ENCODE measurements around the gene YWHAQ.

The YWHAQ gene

DNA sequence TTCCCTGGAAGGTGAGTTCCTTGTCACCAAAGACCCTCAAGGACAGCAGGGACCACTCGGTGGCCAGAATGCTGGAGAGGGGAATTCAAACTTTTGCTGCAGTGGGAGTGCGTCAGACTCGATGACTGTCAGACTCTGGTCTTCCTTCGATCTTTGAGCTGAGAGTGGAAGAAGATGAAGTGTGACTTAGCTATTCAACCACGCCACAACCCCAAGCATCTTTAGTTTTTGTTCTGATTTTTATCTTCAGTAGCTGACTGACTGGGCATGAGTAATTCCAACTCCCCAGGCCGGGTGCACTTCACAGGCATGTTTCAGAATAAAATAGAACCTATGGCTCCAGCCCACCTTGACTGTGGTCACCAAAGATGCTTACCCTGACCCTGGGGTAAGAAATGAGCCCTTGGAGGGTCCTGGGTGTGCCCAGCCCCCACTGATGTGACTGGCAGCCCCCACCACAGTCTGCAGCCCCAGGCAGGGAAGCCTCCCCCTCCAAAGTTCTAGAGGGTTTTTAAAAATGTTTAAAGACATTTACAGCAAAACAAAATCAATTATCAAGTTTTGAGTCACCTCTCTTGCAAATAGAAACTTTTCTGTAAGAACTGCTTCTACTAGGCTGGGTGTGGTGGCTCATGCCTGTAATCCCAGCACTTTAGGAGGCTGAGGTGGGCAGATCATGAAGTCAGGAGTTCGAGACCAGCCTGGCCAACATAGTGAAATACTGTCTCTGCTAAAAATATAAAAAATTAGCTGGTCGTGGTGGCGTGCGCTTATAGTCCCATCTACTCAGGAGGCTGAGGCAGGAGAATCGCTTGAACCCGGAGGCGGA, 24.9 kb upstream of the YWHAQ start:
- no peak for DNase-seq (ENCODE audit: low read depth)

DNA sequence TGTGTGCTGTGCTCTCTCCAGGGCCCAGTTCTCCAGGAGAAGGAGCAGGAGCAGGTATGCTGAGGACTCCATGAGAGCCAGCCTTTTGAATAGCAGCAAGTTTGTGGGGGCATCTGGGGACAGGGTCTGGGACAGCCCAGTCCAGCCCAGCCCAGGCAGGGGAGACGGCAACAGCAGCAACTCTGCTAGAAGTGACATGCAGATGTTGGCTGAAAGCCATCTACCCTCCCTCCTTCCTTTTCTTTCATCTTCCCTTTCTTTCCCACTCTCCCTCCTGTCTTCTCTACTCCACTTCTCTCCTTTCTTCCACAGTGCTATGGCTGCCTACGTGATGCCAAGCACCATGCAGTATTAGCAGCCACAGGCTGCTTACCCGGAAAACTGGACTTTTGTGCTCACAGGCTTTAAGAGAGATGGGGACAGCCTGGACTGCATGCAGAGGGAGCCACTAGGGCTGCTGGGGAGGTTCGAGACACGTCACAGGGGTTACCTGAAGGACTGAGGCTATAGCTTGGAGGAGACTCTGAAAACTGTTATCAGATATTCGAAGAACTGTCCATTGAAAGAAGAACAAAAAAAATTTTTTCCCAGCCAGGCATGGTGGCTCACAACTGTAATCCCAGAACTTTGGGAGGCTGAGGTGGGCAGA, 23.8 kb upstream of the YWHAQ start:
- no peak for DNase-seq (ENCODE audit: low read depth)

DNA sequence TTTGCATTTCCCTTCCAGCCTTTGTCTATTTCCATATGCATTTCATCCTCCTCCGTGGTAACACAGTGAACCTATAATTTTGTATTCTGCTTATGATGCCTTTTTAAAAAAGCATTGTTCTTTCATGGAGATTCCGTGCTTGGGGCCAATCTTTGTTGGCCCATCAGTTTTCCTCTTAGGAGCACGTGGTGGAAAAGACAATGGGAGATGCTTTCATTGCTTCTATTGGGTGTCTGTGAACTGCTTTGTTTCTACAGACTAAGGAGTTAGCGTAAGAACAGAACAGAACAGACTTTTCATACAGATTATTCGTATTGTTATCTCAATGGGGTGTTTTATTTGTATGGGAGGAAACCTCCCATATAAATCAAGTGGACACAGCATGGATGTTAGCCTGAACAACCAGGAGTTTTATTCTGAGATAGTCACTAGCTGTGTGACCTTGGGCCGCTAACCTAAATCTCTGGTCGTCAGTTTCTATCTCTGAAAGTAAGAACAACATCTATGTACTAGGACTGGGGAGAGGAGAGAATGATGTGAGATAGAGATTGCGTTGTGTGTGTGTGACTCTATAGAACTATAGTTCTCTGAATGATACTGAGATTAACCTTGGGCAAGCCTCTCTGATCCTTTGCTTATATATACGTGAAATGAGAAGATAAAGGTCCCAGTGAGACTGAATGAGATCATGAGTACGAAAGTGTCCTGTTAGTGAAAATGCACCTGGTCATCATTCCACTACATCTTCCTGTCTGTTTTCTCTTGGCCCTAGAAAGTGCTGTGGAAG, 22.9 kb upstream of the YWHAQ start:
- DNase-seq (ENCODE audit: low read depth): no peak

DNA sequence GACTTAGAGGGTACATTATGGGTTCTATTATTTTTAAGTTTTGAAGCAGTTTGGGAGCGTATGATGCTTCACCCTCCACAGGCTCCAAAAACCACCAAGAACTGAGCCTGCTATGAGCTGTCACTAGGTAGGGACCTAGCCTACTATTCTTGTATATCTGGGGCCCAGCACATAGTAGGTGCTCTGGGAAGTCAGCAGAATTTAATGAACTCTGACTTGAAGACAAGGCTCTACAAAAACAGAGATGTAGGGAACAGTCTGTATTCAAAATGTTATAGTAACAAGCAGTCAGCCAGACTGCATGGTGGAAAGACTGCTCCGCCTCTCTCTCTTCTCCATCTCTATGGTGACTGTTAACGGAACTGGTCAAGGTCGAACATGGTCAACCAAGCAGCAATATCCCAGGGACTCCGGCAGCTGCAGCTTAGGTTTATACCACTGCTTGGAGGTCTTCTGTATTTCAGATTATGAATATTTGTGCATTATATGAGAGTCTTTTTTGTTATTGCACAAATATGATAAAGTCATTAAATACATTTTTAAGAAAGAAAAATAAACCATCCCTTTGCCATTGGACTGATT, 22.2 kb upstream of the YWHAQ start:
- DNase-seq (ENCODE audit: low read depth): no peak

DNA sequence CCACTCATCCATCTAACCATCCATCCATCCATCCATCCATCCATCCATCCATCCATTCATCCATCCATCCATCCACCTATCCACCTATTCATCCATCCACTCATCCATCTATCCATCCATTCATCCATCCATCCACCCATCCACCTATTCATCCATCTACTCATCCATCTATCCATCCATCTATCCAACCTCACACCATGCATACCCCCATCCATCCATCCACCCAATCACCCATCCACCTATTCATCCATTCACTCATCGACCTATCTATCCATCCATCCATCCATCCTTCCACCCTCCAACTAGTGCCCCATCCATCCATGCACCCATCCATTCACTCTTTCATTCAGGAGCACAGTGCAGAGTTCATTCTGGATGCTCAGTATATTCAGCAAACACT, 21.5 kb upstream of the YWHAQ start:
- DNase-seq (ENCODE audit: low read depth): no peak

DNA sequence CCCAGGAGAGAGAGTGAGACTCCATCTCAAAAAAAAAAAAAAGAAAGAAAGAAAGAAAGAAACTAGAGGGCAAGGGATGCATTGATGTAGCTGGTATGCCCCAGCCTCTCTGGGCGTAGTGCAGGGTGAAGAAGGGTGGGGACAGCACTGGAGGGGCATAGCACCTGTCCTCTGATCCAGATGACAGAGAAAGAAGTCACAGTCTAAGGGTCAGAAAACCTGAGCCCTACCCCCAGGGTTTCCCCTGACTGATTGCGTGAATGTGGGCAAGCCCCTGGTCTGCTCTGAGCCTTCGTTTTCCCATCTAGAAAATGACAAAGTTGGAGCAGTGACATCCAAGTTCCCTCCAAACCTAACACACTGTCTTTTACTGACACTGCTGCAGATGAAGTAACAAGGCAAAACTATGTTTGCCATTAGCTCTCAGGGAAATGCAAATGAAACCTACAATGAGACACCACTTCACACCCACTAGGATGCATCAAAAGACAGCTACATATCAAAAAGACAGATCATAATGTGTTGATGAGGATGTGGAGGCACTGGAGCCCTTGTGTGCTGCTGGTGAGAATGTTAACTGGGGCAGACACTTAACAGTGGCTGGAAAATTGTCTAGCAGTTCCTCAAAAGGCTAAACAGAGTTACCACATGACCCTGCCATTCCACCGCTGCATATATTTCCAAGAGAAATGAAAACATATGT, 19.5 kb upstream of the YWHAQ start:
- DNase-seq (ENCODE audit: low read depth): no peak

DNA sequence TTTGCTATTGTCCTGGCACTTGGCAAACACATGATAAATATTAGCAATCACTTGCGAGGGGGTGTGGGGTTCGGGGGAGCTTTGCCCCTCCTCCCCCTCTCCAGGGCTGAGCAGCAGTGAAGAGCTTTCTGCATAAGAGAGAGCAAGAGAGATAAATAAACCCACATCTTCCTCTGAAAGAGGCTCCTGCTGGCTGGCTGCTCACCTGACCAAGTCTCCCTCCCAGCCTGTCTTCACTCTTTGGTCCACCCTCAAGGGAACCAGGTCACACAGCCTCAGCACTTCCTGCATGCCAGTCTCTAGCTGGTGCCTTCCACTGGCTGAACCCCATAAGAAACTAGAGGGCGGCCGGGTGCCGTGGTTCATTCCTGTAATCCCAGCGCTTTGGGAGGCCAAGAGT, 18.5 kb upstream of the YWHAQ start:
- DNase-seq (ENCODE audit: low read depth): no peak

DNA sequence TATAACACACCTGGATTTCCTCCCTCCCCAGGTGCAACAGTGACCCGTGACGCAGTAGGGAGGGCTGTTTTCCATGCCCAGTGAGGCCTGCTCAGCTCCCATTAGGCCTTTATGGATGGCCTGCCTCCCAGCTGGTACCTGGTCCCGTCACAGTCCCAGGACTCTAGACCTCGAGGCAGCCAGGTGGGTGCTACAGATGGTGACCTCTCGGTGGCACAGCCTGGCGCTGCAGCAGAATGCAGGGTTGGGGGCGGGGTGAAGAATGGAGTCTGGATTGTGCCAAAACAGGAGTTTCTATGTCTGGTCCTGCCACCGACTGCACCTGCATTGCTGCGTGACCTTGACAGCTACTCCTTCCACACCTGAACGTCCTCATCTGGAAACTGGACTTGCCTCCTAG, 18.0 kb upstream of the YWHAQ start:
- no peak for DNase-seq (ENCODE audit: low read depth)

DNA sequence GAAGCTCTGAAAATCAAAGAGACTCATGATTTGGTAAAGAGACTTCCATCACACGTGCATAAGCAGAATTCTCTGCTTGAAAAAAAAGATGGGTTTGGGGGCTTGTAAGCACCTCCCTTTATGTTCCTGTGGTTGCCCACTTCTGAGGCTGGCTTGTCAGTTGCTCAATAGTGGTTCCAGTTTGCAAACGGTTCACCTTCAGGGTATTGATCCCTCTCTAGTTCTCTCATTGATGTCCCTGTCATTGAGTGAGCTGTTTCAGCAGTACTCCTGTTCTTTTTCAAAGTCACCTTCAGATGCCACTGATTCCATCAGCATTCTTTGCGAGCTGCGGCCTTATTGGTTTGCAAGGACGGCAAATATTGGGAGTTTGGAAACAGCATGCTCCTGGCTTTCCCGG, 17.1 kb upstream of the YWHAQ start:
- DNase-seq (ENCODE audit: low read depth): no peak

DNA sequence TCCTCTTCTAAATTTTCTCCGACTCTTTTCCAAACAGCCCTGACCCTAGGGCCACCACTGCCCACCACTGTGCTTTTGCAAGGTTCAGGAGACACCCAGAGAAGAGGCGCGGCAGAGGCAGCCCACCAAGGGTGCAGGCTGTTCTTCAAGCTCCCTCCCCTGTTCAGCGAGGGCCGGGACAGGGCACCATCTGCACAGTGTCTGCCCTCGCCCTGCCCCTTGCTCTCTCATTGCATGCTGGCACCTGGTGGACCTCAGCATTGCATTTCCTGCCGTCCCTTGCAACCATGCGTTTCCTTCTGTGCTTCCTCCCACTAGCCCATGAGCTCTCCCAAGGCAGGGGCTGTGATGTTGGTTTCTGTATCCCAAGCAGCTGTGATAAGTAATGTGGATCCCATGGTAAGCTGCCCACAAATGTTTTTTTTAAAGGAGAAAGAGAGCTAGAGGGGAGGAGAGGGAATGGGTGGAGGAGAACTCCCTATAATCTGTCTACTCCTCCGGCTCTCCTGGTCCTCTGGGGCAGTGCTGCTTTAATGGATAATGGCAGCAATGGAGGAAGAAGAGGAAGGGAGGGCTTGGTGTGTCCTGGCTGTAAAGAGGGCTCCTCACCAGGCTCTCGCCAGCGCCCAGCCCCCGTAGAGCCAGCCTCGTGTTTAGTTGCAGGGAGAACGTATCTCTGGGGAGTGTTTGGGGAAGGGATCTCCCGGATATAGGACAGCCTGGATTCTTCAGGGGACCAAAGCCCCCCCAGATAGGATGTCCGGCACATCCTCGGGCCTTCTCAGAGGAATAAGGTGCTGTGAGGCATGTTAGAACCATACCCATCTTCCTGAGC, 15.6 kb upstream of the YWHAQ start:
- no peak for DNase-seq (ENCODE audit: low read depth)

DNA sequence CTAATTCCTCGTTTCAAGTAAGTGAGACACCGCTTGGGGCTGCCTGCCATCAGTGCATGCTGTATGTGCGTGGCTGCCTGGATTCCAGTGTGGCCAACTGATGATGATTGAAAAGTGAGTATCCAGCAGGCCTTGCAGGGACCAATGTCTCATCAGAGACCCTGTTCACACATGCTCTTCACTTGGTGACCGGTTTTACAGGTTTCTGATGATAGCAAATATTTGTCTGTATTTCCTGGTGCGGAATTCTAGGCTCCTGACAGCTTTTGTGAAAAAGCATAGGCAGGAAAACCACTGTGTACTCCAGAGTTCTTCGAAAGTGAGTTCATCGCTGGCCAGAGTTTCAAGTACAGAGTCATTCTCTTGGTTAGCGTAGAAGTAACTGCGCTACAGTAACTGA, 13.8 kb upstream of the YWHAQ start:
- no peak for DNase-seq (ENCODE audit: low read depth)

DNA sequence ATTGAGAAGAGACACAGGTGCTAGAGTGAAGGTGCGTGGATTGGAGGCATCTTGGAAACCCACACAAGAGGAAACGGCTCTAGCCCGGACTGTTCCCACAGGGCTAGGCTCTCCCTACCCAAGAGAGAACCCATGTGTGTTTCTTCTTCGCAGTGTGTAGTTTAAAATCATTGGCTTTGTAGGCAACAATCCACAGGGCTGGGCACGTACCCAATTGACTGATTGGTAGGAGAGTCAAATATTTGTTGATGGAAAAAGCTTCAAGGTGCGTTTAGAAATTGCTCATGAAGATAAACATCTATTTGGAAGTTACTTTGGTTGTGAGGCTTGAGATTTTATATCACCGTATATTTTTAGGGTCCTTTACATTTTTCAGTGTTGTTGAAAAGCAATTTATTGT, 13.2 kb upstream of the YWHAQ start:
- DNase-seq (ENCODE audit: low read depth): no peak

DNA sequence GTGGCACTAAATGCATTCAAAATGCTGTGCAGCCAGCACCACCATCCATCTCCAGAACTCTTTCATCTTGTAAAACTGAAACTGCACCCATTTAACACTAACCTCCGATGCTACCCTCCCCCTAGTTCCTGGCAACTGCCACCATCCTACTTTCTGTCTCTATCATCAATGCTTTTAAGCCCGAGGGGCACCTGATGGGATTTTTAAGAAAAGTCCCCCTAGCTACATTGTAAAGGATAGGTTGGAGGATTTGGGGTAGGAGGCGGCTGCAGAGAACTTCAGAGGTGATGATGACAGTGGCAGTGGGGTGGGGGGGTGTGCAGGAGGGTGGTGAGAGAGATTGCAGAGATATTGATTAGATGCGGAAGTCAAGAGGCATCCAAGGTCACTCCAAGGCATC, 10.8 kb upstream of the YWHAQ start:
- DNase-seq (ENCODE audit: low read depth): no peak

DNA sequence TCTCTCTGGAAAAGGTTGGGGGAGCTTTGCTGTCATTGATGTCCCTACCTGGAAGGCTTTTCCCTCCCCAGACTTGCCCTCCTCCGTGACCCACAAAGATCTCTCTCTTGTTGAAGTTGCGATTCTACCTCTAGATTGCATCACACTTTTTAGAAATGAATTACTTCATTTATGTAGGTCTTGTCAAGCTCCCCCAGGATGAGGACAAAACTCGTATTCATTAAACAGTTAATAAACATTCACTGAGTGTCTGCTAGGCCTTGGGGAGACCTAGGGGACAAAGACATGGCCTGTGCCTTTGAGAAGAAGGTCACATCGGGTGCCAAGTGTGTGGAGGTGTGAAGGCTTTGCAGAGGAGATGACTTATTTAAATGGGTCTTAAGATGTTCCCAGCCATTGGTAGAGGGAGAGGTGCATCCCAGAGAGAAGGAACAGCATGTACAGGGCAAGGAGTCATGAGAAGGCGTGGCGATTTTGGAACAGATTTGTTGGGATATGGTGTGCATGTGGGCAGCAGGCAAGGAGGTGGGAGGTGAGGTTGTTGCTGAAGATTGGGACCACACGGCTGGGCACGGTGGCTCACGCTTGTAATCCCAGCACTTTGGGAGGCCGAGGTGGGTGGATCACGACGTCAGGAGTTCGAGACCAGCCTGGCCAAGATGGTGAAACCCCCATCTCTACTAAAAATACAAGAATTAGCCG, 9.8 kb upstream of the YWHAQ start:
- DNase-seq (ENCODE audit: low read depth): no peak

DNA sequence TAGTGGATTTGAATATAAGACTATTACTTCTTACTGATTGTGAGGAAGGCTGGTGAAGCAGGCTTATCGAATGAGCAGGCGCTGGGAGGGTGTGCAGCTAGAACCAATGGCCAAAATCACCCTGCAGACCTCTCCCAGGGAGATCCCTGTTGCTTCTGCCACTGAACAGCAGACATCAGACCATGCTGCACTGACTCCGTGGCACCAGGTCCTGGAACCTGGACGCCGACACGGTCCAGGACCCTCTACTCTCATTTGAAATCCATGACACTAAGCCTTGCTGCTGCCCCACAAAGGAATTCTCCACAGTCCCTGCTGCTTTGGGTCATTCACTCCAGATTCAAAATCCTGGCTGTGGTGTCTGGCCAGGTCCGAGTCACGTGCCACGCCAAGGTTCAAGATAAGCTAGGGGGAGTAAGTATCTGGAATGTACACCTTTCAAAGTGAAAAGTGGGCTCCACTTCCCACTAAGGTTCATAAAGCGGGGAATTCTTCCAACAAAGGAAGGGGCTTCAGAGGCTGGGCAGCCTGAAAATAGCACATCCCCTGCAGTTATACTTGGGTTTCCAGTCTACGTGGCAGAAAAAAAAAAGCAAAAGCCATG, 9.0 kb upstream of the YWHAQ start:
- DNase-seq (ENCODE audit: low read depth): no peak

DNA sequence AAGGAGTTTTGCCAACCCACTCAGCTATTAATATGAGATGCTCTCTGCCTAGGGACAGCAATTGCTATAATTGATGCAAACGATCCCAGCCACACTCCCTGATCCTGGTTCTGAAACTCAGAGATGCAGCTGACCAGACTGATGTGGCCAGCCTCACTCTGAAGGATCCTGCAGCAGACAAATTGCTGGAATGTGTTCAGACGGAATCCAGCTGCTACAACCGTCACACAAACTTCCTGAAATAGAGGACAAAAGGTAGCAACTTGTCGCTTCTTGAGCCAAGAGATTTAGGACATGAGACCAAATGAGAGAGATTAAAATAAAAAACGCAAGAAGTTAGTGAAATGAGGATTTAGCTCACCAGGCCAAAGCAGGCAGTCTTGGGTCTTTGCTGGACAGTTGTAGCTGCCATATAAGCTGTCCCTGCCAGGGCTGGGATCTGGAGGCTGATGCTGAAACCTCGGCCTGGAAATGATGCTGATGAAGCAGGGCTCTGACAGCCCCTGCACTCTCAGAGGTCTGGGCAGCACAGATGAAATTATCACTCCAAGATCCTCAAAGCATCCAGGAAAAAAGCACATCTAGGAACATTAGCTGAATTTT, 8.3 kb upstream of the YWHAQ start:
- DNase-seq (ENCODE audit: low read depth): no peak

DNA sequence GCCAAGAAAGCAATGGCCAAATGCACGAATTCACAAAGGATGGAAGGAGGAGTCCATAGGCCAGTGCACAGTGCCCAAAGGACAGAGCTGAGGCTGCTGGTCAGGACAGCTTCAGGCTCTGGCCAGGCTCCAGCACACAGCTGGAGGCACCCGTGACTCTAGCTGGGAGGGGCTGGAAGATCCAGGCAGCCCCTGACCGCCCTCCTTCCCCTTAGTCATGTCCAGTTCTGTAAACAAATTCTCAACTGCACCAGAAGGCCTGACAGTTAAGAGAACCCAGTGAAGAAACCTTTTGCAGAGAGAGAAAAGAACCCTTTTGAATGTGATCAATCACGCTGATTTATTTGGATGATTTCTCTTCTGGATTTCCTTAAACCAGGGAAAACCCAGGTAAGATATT, 7.7 kb upstream of the YWHAQ start:
- no peak for DNase-seq (ENCODE audit: low read depth)

DNA sequence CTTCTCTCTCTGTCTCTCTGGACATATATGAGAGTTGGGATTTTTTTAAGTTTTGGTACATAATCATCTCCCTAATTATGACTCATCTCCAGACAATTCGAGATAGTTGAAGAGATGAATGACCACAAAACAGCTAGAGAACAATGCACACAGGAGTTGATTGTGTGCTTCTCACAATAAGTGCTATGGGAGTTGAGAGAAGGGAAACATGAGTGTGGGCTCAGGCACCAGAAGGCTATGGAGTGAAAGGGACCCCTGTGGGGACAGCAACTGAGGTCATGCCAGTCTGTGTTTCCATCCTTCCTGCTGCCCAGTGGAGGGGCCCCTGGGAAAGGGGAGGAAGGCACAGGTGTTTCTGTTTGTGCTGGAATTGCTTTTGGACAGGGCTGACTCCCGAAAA, 6.5 kb upstream of the YWHAQ start:
- no peak for DNase-seq (ENCODE audit: low read depth)

DNA sequence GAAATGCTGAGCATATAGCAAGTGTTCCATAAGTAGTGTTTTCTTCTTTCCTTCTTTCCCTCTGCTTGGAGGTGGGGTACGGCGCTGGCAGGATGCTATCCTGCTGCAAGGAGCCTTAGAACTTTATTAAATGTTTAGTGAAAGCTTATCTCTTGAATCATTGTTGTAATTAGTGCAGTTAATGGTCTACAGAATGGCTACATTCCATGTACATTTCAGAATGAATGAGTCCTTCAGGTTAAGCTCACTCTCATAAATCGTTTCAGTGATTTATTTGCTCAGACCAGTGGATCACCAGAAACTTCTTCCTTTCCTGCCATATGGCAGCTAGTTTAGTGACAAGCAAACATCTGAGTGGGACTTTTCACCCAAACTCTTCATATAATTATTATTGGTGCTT, 3.3 kb upstream of the YWHAQ start:
- no peak for DNase-seq (ENCODE audit: low read depth)

Data from CMK (cell line).